ENCODE measurements around the gene TBP.
"Not testable (repeated sequence)": the region's sequence is repeated elsewhere in the genome, so short reads cannot be mapped to it uniquely, and the experiment has no call there.

Gene TBP

DNA sequence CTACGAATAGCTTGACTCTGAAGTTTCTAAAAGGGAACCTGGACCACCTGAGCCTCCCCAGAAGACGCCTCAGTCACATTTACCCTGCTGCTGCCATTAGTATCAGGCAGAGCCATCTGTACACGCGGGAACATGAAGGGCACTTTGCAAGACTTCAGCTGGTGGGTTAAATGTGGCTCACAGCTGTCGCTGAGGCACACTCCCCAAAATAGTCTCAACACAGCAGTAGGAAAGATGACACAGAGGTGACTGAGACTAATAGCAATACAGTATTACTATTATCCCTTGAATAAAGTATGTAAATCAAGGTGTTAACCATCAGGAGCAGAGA is 30.0 kb upstream of the TBP start:
- no peak for DNase-seq (ENCODE audit: low read depth)
- H3K4me3 ChIP-seq (ENCODE audit: control insufficient read depth, low read depth, low read length), result no peak overlapping the region
- TF ChIP-seq, protein P1, sequence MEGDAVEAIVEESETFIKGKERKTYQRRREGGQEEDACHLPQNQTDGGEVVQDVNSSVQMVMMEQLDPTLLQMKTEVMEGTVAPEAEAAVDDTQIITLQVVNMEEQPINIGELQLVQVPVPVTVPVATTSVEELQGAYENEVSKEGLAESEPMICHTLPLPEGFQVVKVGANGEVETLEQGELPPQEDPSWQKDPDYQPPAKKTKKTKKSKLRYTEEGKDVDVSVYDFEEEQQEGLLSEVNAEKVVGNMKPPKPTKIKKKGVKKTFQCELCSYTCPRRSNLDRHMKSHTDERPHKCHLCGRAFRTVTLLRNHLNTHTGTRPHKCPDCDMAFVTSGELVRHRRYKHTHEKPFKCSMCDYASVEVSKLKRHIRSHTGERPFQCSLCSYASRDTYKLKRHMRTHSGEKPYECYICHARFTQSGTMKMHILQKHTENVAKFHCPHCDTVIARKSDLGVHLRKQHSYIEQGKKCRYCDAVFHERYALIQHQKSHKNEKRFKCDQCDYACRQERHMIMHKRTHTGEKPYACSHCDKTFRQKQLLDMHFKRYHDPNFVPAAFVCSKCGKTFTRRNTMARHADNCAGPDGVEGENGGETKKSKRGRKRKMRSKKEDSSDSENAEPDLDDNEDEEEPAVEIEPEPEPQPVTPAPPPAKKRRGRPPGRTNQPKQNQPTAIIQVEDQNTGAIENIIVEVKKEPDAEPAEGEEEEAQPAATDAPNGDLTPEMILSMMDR (conservative IDR thresholded peaks at IDR 0.05; ENCODE audit: control insufficient read depth, insufficient read depth, low read depth, low read length), result no peak

DNA sequence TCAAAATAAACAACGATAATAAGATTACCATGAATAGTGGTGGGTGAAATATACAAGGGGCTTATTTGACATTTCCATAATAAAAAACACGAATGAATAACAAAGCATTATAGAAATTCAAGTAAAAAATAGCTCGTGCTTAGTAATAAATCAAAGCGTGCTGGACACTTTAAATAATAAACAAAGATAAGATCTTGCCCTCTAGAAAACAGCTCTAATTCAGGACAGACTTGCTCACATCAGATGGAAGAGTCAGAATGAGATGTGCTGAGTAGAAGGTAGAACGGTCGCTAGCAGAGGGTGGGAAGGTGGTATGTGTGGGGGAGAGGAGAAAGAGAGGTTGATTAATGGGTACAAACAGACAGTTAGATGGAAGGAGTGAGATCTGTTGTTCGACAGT is 28.4 kb upstream of the TBP start:
- TF ChIP-seq, protein P1 (conservative IDR thresholded peaks at IDR 0.05; ENCODE audit: control insufficient read depth, insufficient read depth, low read depth, low read length), result no peak
- no peak for DNase-seq (ENCODE audit: low read depth)
- no peak overlapping the region for H3K4me3 ChIP-seq (ENCODE audit: control insufficient read depth, low read depth, low read length)

DNA sequence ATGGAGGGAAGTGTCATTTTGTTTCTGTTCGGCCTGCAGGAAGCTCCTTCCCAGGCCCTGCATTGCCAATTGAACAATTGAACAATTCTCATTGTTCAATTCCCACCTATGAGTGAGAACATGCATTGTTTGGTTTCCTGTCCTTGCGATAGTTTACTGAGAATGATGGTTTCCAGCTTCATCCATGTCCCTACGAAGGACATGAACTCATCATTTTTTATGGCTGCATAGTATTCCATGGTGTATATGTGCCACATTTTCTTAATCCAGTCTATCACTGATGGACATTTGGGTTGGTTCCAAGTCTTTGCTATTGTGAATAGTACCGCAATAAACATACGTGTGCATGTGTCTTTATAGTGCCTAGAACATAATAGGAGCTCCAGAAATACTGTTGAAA is 26.2 kb upstream of the TBP start:
- H3K4me3 ChIP-seq (ENCODE audit: control insufficient read depth, low read depth, low read length), result not testable (repeated sequence)

DNA sequence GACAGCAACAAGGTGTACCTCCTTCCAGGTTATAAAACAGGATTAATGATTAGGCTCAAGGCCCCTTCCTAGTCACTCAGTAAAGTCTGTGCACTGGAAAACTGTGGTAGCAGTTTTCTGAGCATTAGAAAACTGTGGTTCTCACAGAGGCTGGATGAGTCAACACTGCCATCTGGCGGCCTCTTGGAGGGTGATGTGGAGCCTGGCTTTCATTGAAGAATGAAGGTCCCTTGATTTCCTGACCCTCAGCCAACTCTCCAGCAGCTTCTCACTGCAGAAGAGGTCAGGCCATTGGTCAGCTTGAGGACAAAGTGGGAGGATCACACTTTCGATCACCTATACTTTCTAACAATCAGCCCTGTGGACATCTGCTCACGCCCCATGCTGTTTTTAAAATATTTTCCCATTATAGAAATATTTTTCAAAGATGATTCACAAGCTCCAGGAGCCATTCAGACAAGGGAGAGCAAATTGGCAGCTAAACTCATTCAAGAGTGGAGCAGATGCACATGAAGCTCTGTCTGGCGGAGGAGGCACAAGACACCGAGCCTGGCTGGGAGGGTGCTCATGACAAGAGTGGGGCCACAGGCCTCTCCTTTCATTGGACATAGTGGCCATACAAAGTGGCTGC is 24.2 kb upstream of the TBP start:
- TF ChIP-seq, protein P1 (conservative IDR thresholded peaks at IDR 0.05; ENCODE audit: control insufficient read depth, insufficient read depth, low read depth, low read length), result peak; percentile 97
- DNase-seq (ENCODE audit: low read depth), result peak; percentile 77
- no peak overlapping the region for H3K4me3 ChIP-seq (ENCODE audit: control insufficient read depth, low read depth, low read length)

More for the DNA sequence above, 26.2 kb upstream of the TBP start:
- not testable (repeated sequence) for DNase-seq (ENCODE audit: low read depth)

DNA sequence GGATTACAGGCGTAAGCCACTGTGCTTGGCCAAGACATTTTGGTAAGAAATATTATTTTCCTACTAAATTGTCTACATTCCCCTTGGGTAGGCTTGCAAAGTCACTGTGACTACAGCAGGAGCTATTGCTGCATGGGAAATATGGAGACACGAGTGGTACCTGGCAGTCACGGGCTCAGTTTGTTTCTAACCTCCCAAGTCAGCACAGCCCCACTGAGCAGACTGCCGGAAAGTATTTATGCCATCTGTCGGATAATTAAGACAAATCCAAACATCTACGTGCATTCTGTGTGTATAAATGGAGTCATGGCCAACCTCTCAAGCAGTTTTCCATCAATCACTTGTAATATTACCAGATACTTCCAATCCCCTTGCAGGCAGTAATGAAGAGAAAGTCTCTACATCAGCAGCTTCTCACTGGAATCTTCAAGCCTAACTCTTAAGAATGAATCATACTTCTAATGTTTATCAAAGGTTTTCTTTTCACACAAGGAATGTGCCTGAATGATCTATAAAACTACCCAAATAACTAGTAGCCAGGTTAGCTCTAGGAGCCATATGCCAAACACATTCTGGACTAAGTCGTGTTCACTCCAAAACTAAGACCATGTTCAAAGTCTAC is 21.2 kb upstream of the TBP start:
- no peak for DNase-seq (ENCODE audit: low read depth)
- no peak overlapping the region for H3K4me3 ChIP-seq (ENCODE audit: control insufficient read depth, low read depth, low read length)
- TF ChIP-seq, protein P1 (conservative IDR thresholded peaks at IDR 0.05; ENCODE audit: control insufficient read depth, insufficient read depth, low read depth, low read length), result no peak

DNA sequence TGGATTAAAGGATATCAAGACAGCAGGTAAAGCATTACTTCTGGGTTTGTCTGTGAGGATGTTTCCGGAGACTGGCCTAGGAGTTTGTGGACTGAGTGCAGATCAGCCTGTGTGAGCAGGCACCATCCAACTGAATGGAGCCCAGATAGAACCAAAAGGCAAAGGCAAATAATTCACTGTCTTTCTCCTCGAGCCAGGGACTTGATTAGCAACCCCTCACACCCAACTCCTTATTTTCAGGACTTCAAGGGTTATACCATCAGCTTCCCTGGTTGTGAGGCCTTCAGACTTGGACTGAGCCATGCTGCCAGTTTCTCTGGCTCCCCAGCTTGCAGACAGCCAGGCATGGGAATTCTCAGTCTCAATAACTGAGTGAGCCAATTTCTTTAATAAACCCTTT is 20.4 kb upstream of the TBP start:
- DNase-seq (ENCODE audit: low read depth), result no peak
- TF ChIP-seq, protein P1 (conservative IDR thresholded peaks at IDR 0.05; ENCODE audit: control insufficient read depth, insufficient read depth, low read depth, low read length), result no peak
- no peak overlapping the region for H3K4me3 ChIP-seq (ENCODE audit: control insufficient read depth, low read depth, low read length)

DNA sequence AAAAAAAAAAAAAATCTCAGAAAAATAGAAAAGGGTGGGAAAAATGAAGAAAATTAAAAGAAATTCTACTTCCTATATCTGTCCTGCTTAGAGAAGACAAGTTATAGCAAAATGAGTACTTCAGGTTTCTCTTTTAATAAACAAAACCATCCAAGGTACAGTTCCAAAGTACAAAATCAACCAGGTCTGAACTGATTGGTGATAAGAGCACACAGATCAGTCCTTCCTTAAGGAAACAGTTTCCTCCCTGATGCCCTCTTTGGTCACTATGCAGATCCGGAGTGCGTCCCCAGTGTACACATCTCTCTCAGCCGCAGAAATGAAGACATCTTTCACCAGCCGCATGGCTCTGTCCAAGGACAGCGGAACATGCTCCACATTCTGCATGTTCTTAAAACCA is 19.2 kb upstream of the TBP start:
- no peak overlapping the region for H3K4me3 ChIP-seq (ENCODE audit: control insufficient read depth, low read depth, low read length)
- TF ChIP-seq, protein P1 (conservative IDR thresholded peaks at IDR 0.05; ENCODE audit: control insufficient read depth, insufficient read depth, low read depth, low read length), result no peak

More for the DNA sequence above, 19.2 kb upstream of the TBP start:
- no peak for DNase-seq (ENCODE audit: low read depth)

Data from fibroblast of mammary gland (primary cell).